HCT116 (cell line): ENCODE results near the gene DLG2. TPM values are rescaled to one million over a fixed set of nuclear protein-coding genes. Genes with fewer than 3 reads are reported as not detected.

Source experiments
- ATAC-seq: fragments of 200-7000 bp; cut with Tn5 transposase; 2 replicates; pipeline ENCODE4 v1.9.1; 2020; ENCODE audit warnings: mild to moderate bottlenecking, moderate library complexity
- BruUV-seq: library from RNA; stranded (reverse); fragments of 400-500 nt; replicated peaks from 2 replicates; lab custom pipeline; 2021; lab: Mats Ljungman, UMichigan
- CTCF ChIA-PET: fragments of 300-600 bp; sonication (Branson Sonifier 250); formaldehyde crosslinking; loops from one replicate; lab custom pipeline; 2021; ENCODE audit warnings: antibody characterized with exemption; lab: Charles Lee
- POLR2A ChIA-PET: fragments of 300-600, 350-600 bp; sonication (Branson Sonifier 250); formaldehyde crosslinking; loops from one replicate; lab custom pipeline; 2021; ENCODE audit warnings: antibody characterized with exemption; lab: Charles Lee
- RAD21 ChIA-PET, 2 experiments: fragments of 300-600 bp; sonication (Branson Sonifier 250); formaldehyde crosslinking; loops; one replicate each; lab custom pipeline; 2023; ENCODE audit warnings: low total read pairs in 2 of 2; ENCODE audit not compliant: uncharacterized antibody in 2 of 2, unreplicated experiment in 2 of 2, low non-redundant PET in 1 of 2; lab: Charles Lee
- DNase-seq: peaks from one replicate; pipeline ENCODE4 v3.0.0-alpha.2; 2010; ENCODE audit warnings: low read depth, low spot score
- H2AFZ ChIP-seq: fragments of 200-600 bp; shearing (Covaris generic), sonication (generic); 2 replicates; pipeline ENCODE4 v1.6.1; 2017; ENCODE audit warnings: low read depth, mixed run types, mixed read lengths, antibody characterized with exemption, low read length; ENCODE audit not compliant: poor library complexity, severe bottlenecking
- H3K27ac ChIP-seq: 2 replicates; pipeline ENCODE4 v1.5.1; 2012; ENCODE audit warnings: low read depth, low read length
- H3K27me3 ChIP-seq: fragments of 200-600 bp; sonication (generic); 2 replicates; pipeline ENCODE4 v1.6.1; 2016; ENCODE audit warnings: mixed run types, low read length, mixed read lengths; ENCODE audit not compliant: insufficient read depth
- H3K36me3 ChIP-seq, 2 experiments: fragments of 200-500 bp in 1 of 2; fragments of 200-600 bp in 1 of 2; sonication (Bioruptor generic) in 1 of 2; sonication (generic) in 1 of 2; 2 replicates each; pipeline versions ENCODE4 v1.5.1 to v1.6.1; 2014 to 2016; ENCODE audit warnings: low read length in 2 of 2, inconsistent platforms in 1 of 2, mixed read lengths in 1 of 2, mixed run types in 1 of 2; ENCODE audit not compliant: insufficient read depth in 2 of 2, control insufficient read depth in 1 of 2
- H3K4me1 ChIP-seq, 2 experiments: fragments of 200-600 bp in 1 of 2; sonication (generic) in 1 of 2; 2 replicates each; pipeline versions ENCODE4 v1.5.1 to v1.6.1; 2012 to 2017; ENCODE audit warnings: low read length in 2 of 2, inconsistent platforms in 1 of 2, mild to moderate bottlenecking in 1 of 2, mixed read lengths in 1 of 2, mixed run types in 1 of 2, moderate library complexity in 1 of 2; ENCODE audit not compliant: insufficient read depth in 2 of 2, control insufficient read depth in 1 of 2
- H3K4me2 ChIP-seq: fragments of 200-600 bp; sonication (generic); 2 replicates; pipeline ENCODE4 v1.6.1; 2017; ENCODE audit warnings: mixed run types, low read length, mixed read lengths
- H3K4me3 ChIP-seq, 2 experiments: fragments of 200-600 bp in 1 of 2; sonication (generic) in 1 of 2; replicated peaks in 1 of 2; 2 replicates each; pipeline ENCODE4 v1.5.1; 2011 to 2016; ENCODE audit warnings: low read length in 2 of 2, control low read depth in 1 of 2, low read depth in 1 of 2, mild to moderate bottlenecking in 1 of 2, mixed read lengths in 1 of 2, mixed run types in 1 of 2
- H3K79me2 ChIP-seq: fragments of 200-600 bp; sonication (generic); 2 replicates; pipeline ENCODE4 v1.6.1; 2017; ENCODE audit warnings: mild to moderate bottlenecking, mixed run types, low read length, moderate library complexity, mixed read lengths; ENCODE audit not compliant: insufficient read depth
- H3K9ac ChIP-seq: fragments of 200-600 bp; sonication (generic); 2 replicates; pipeline ENCODE4 v1.6.1; 2016; ENCODE audit warnings: low read length, mixed read lengths
- H3K9me2 ChIP-seq: fragments of 200-600 bp; sonication (generic), shearing (Covaris generic); 2 replicates; pipeline ENCODE4 v1.6.1; 2017; ENCODE audit warnings: mixed run types, mild to moderate bottlenecking, moderate library complexity; ENCODE audit not compliant: insufficient read depth
- H3K9me3 ChIP-seq, 2 experiments: fragments of 200-500 bp in 1 of 2; fragments of 200-600 bp in 1 of 2; sonication (Bioruptor generic) in 1 of 2; sonication (generic) in 1 of 2; 2 replicates each; pipeline ENCODE4 v1.6.1; 2014 to 2017; ENCODE audit warnings: low read length in 2 of 2, mixed read lengths in 2 of 2, inconsistent platforms in 1 of 2, low read depth in 1 of 2, mild to moderate bottlenecking in 1 of 2, mixed run types in 1 of 2, moderate library complexity in 1 of 2; ENCODE audit not compliant: control insufficient read depth in 1 of 2, insufficient read depth in 1 of 2
- H4K20me1 ChIP-seq: fragments of 200-600 bp; sonication (generic), shearing (Covaris generic); 2 replicates; pipeline ENCODE4 v1.6.1; 2017; ENCODE audit warnings: mixed run types, mild to moderate bottlenecking, moderate library complexity; ENCODE audit not compliant: insufficient read depth
- CEBPB ChIP-seq: IDR thresholded peaks from 2 replicates; pipeline ENCODE4 v1.6.1; 2012; ENCODE audit warnings: low read depth
- ELF1 ChIP-seq: IDR thresholded peaks from 2 replicates; pipeline ENCODE4 v1.6.1; 2012; ENCODE audit warnings: low read depth, borderline replicate concordance
- EZH2 ChIP-seq: fragments of 200-600 bp; sonication (generic); IDR thresholded peaks from 2 replicates; pipeline ENCODE4 v1.6.1; 2017; ENCODE audit warnings: antibody characterized with exemption, mixed run types
- EZH2phosphoT487 ChIP-seq: fragments of 200-600 bp; IDR thresholded peaks from 2 replicates; pipeline ENCODE4 v1.6.1; 2018; ENCODE audit warnings: antibody characterized with exemption, borderline replicate concordance
- POLR2AphosphoS5 ChIP-seq: IDR thresholded peaks from 2 replicates; pipeline ENCODE4 v1.6.1; 2011; ENCODE audit warnings: mild to moderate bottlenecking, low read depth, low read length, moderate library complexity
- REST ChIP-seq: IDR thresholded peaks from 2 replicates; pipeline ENCODE4 v1.6.1; 2012; ENCODE audit warnings: low read depth
- SP1 ChIP-seq: IDR thresholded peaks from 2 replicates; pipeline ENCODE4 v1.6.1; 2012; ENCODE audit warnings: low read depth
- ZBTB33 ChIP-seq: IDR thresholded peaks from 2 replicates; pipeline ENCODE4 v1.6.1; 2011; ENCODE audit warnings: mild to moderate bottlenecking, low read length, moderate library complexity; ENCODE audit not compliant: insufficient replicate concordance; ENCODE audit errors: extremely low read depth
- intact Hi-C: fragments of 100-400 bp; cut with micrococcal nuclease; formaldehyde crosslinking; loops from 2 replicates; pipeline ENCODE4 v1.10.0; 2022
- total RNA-seq: library from RNA; stranded (reverse); gene quantifications from one replicate; pipeline ENCODE4 v1.2.1, GENCODE V29; 2021; ENCODE audit not compliant: unreplicated experiment

DLG2 gene
- total RNA-seq, 1 experiment from 2014 or later, result 2.4 TPM

- TF ChIP-seq REST (no peak), SP1 (no peak), POLR2AphosphoS5 (no peak), ELF1 (no peak), EZH2 (no peak), EZH2phosphoT487 (no peak), CEBPB (no peak), ZBTB33 (no peak)
- Histone ChIP-seq H3K27me3 (no peaks in the 10 kb centered on the region), H3K27ac (no peak overlapping the region), H3K4me1 (no peaks in the 10 kb centered on the region), H2AFZ (no peak overlapping the region), H3K79me2 (no peaks in the 10 kb centered on the region), H3K4me2 (no peak overlapping the region), H3K36me3 (no peaks in the 10 kb centered on the region), H3K4me3 (no peak overlapping the region), H4K20me1 (no peaks in the 10 kb centered on the region; the same call in 1 of the 2 replicates), H3K9me3 (no peaks in the 10 kb centered on the region), H3K9me2 (no peaks in the 10 kb centered on the region), H3K9ac (no peak overlapping the region)
- intact Hi-C loops, result no loop called here
- no TSS peak for BruUV-seq
- POLR2A ChIA-PET, result no interaction called here
- CTCF ChIA-PET, result no interaction called here
- RAD21 ChIA-PET, result no interaction called here
- no peak for ATAC-seq
- DNase-seq, result no peak
Observed at GRCh38 chr11:83938148-83938547, 1689.0 kb downstream of the DLG2 start.
